Loucy (cell line): Measurements from ENCODE around the gene DHRS13.

Source experiments
- H2AFZ ChIP-seq: fragments of 200-600 bp; sonication (generic); 2 replicates; pipeline ENCODE4 v1.6.0; 2016; ENCODE audit warnings: antibody characterized with exemption, mild to moderate bottlenecking, low read length, moderate library complexity
- H3F3A ChIP-seq: fragments of 200-600 bp; 2 replicates; pipeline ENCODE4 v1.6.0; 2016; ENCODE audit warnings: antibody characterized with exemption, low read depth, mild to moderate bottlenecking
- H3K27me3 ChIP-seq: fragments of 200-600 bp; sonication (generic); 2 replicates; pipeline ENCODE4 v1.6.1; 2014; ENCODE audit warnings: low read length, mild to moderate bottlenecking; ENCODE audit not compliant: insufficient read depth, poor library complexity, severe bottlenecking
- H3K36me3 ChIP-seq: fragments of 200-600 bp; sonication (generic); 2 replicates; pipeline ENCODE4 v1.6.1; 2016; ENCODE audit warnings: low read length; ENCODE audit not compliant: insufficient read depth
- H3K4me1 ChIP-seq: fragments of 200-600 bp; sonication (generic); 2 replicates; pipeline ENCODE4 v1.5.1; 2014; ENCODE audit warnings: low read length, mild to moderate bottlenecking; ENCODE audit not compliant: insufficient read depth, poor library complexity, severe bottlenecking
- H3K4me2 ChIP-seq: fragments of 200-600 bp; sonication (generic); 2 replicates; pipeline ENCODE4 v1.6.0; 2014; ENCODE audit warnings: antibody characterized with exemption, low read length, low read depth, mild to moderate bottlenecking; ENCODE audit not compliant: poor library complexity, severe bottlenecking
- H3K4me3 ChIP-seq: fragments of 200-600 bp; sonication (generic); 2 replicates; pipeline ENCODE4 v1.5.1; 2014; ENCODE audit warnings: low read length, mild to moderate bottlenecking, mixed read lengths; ENCODE audit not compliant: poor library complexity, severe bottlenecking
- H3K79me2 ChIP-seq: fragments of 200-600 bp; sonication (generic); 2 replicates; pipeline ENCODE4 v1.6.1; 2014; ENCODE audit warnings: low read length; ENCODE audit not compliant: insufficient read depth
- H3K9ac ChIP-seq: fragments of 200-600 bp; sonication (generic); 2 replicates; pipeline ENCODE4 v1.6.0; 2014; ENCODE audit warnings: mild to moderate bottlenecking, low read depth, low read length, moderate library complexity; ENCODE audit not compliant: poor library complexity, severe bottlenecking
- H3K9me2 ChIP-seq: fragments of 200-600 bp; sonication (generic); replicated peaks from 2 replicates; pipeline ENCODE4 v1.6.1; 2016; ENCODE audit warnings: low read depth, low read length, mixed read lengths
- H3K9me3 ChIP-seq: fragments of 200-600 bp; sonication (generic); 2 replicates; pipeline ENCODE4 v1.6.1; 2014; ENCODE audit warnings: mild to moderate bottlenecking, antibody characterized with exemption, low read length, low read depth; ENCODE audit not compliant: insufficient read depth
- H4K20me1 ChIP-seq: fragments of 200-600 bp; sonication (generic); 2 replicates; pipeline ENCODE4 v1.6.0; 2014; ENCODE audit warnings: antibody characterized with exemption, low read length, mild to moderate bottlenecking; ENCODE audit not compliant: insufficient read depth, poor library complexity, severe bottlenecking
- CTCF ChIP-seq: fragments of 200-600 bp; sonication (generic); conservative IDR thresholded peaks from 2 replicates; pipeline ENCODE4 v1.5.1; 2014; ENCODE audit warnings: mild to moderate bottlenecking, antibody characterized with exemption, low read length
- EZH2phosphoT487 ChIP-seq: fragments of 200-600 bp; IDR thresholded peaks from 2 replicates; pipeline ENCODE4 v1.6.1; 2018; ENCODE audit warnings: antibody characterized with exemption, mild to moderate bottlenecking, moderate library complexity, borderline replicate concordance

DHRS13 gene

GRCh38 chr17:28948873-28949184 lies 46.0 kb upstream of the DHRS13 start:
- peaks cover 41% of the 10 kb centered on the region for H3K4me1 ChIP-seq
- H3K79me2 ChIP-seq, result peaks cover 74% of the 10 kb centered on the region
- H3K4me3 ChIP-seq, result peak overlapping the region; percentile 94
- H3K9me2 ChIP-seq, result no peaks in the 10 kb centered on the region
- H3F3A ChIP-seq, result no peaks in the 10 kb centered on the region
- H3K4me2 ChIP-seq, result peak overlapping the region; percentile 87
- peaks cover 77% of the 10 kb centered on the region for H4K20me1 ChIP-seq
- TF ChIP-seq EZH2phosphoT487 (no peak), CTCF (no peak)
- peak overlapping the region; percentile 89 for H3K9ac ChIP-seq
- peaks cover 6% of the 10 kb centered on the region; the same call in 1 of the 2 replicates for H3K36me3 ChIP-seq
- no peaks in the 10 kb centered on the region for H3K9me3 ChIP-seq
- no peak overlapping the region for H2AFZ ChIP-seq
- H3K27me3 ChIP-seq, result no peaks in the 10 kb centered on the region

- peak overlapping the region; percentile 89 for H3K9ac ChIP-seq
- no peaks in the 10 kb centered on the region for H3F3A ChIP-seq
- no peaks in the 10 kb centered on the region for H3K27me3 ChIP-seq
- TF ChIP-seq EZH2phosphoT487, result no peak
- TF ChIP-seq CTCF, result no peak
- H4K20me1 ChIP-seq, result peaks cover 82% of the 10 kb centered on the region
- peaks cover 79% of the 10 kb centered on the region for H3K79me2 ChIP-seq
- H3K4me3 ChIP-seq, result peak overlapping the region; percentile 94
- H2AFZ ChIP-seq, result no peak overlapping the region
- peaks cover 10% of the 10 kb centered on the region; the same call in 1 of the 2 replicates for H3K36me3 ChIP-seq
- H3K9me3 ChIP-seq, result no peaks in the 10 kb centered on the region
- H3K9me2 ChIP-seq, result no peaks in the 10 kb centered on the region
- H3K4me1 ChIP-seq, result peaks cover 40% of the 10 kb centered on the region
- H3K4me2 ChIP-seq, result peak overlapping the region; percentile 87
These were observed 45.5 kb upstream of the DHRS13 start for GRCh38 chr17:28948342-28948741.

GRCh38 chr17:28947639-28948038 lies 44.8 kb upstream of the DHRS13 start:
- H3K4me1 ChIP-seq, result peaks cover 33% of the 10 kb centered on the region
- H3K4me2 ChIP-seq, result peak overlapping the region; percentile 87
- peaks cover 86% of the 10 kb centered on the region for H3K79me2 ChIP-seq
- TF ChIP-seq EZH2phosphoT487 (no peak), CTCF (no peak)
- peaks cover 15% of the 10 kb centered on the region; the same call in 1 of the 2 replicates for H3K36me3 ChIP-seq
- H3K9ac ChIP-seq, result peak overlapping the region; percentile 89
- no peaks in the 10 kb centered on the region for H3F3A ChIP-seq
- H4K20me1 ChIP-seq, result peaks cover 83% of the 10 kb centered on the region
- no peak overlapping the region for H2AFZ ChIP-seq
- no peaks in the 10 kb centered on the region for H3K9me2 ChIP-seq
- H3K4me3 ChIP-seq, result peak overlapping the region; percentile 94
- H3K9me3 ChIP-seq, result no peaks in the 10 kb centered on the region
- H3K27me3 ChIP-seq, result no peaks in the 10 kb centered on the region
